Heart left ventricle (tissue), 16 donors: ENCODE data around the gene BTRC. TPM values are rescaled to one million over a fixed set of nuclear protein-coding genes. Genes with fewer than 3 reads are reported as not detected.
"Not testable (repeated sequence)": the region's sequence is repeated elsewhere in the genome, so short reads cannot be mapped to it uniquely, and the experiment has no call there.

Experiments
- ATAC-seq, 4 donors: fragments of 200-7000 bp; cut with Tn5 transposase; one replicate each; pipeline ENCODE4 v1.9.1; 2020 to 2022; ENCODE audit warnings: moderate library complexity in 4 of 4, mild to moderate bottlenecking in 3 of 4, moderate number of reproducible peaks in 1 of 4
- DNase-seq, 5 donors: peaks; one replicate each; pipeline ENCODE4 v3.0.0-alpha.2; 2020
- H3K27ac ChIP-seq, 12 donors: fragments of 200-600 bp; sonication (generic) in 4 of 12; one replicate each; pipeline versions ENCODE4 v1.5.0 to v1.8.0; 2016 to 2022; ENCODE audit warnings: mild to moderate bottlenecking in 2 of 12
- H3K27me3 ChIP-seq, 9 donors: fragments of 200-600 bp; sonication (generic) in 2 of 9; one replicate each; pipeline versions ENCODE4 v1.5.1 to v1.8.0; 2016 to 2022; ENCODE audit warnings: mild to moderate bottlenecking in 3 of 9
- H3K36me3 ChIP-seq, 9 donors: fragments of 200-600 bp; sonication (generic) in 2 of 9; one replicate each; pipeline versions ENCODE4 v1.5.0 to v1.8.0; 2018 to 2022; ENCODE audit warnings: mild to moderate bottlenecking in 2 of 9
- H3K4me1 ChIP-seq, 12 donors: fragments of 200-600 bp; sonication (generic) in 4 of 12; one replicate each; pipeline versions ENCODE4 v1.5.0 to v1.8.0; 2016 to 2022; ENCODE audit warnings: mild to moderate bottlenecking in 3 of 12
- H3K4me3 ChIP-seq, 12 donors: fragments of 200-600 bp; sonication (generic) in 4 of 12; one replicate each; pipeline versions ENCODE4 v1.5.0 to v1.8.0; 2017 to 2022; ENCODE audit warnings: mild to moderate bottlenecking in 9 of 12, moderate library complexity in 4 of 12
- H3K9me3 ChIP-seq, 12 donors: fragments of 200-600 bp; sonication (generic) in 4 of 12; one replicate each; pipeline versions ENCODE4 v1.5.0 to v1.8.0; 2016 to 2022; ENCODE audit warnings: mild to moderate bottlenecking in 1 of 12
- CTCF ChIP-seq, 12 donors: fragments of 200-600 bp; sonication (generic) in 4 of 12; IDR thresholded peaks; one replicate each; pipeline versions ENCODE4 v1.5.0 to v1.8.0; 2018 to 2022; ENCODE audit warnings: antibody characterized with exemption in 12 of 12, mild to moderate bottlenecking in 5 of 12
- POLR2A ChIP-seq, 2 donors: fragments of 450-650 bp; IDR thresholded peaks; one replicate each; pipeline ENCODE4 v1.6.1; 2017; ENCODE audit warnings: antibody characterized with exemption in 2 of 2, mild to moderate bottlenecking in 2 of 2, moderate library complexity in 2 of 2
- WGBS, 4 donors: extraction: QIAGEN DNeasy Blood & Tissue Kit in 2 of 4; methylation state at CpG; one replicate each; pipeline versions ENCODE4 v1.1.5 to v1.1.7; 2013 to 2018; 5-methylcytosine and 5-hydroxymethylcytosine counted together
- intact Hi-C, 10 donors: fragments of 100-400 bp; cut with DNase I; formaldehyde crosslinking; loops; one replicate each; pipeline versions ENCODE4 v1.11.1 to v1.14.2; 2022
- polyA plus RNA-seq, 2 donors: library from polyadenylated mRNA; stranded (reverse); fragments of 200-250 nt; gene quantifications; one replicate each; pipeline ENCODE4 v1.2.3, GENCODE V29; 2013
- total RNA-seq, 9 donors: library from RNA; depleted of rRNA in 2 of 9; stranded (reverse); fragments of >200 nt in 2 of 9; fragmentation: NEBNext Ultra II Directional in 3 of 9; extraction: Animal tissue kit (Norgen Biotek cat#: 25700) in 3 of 9; gene quantifications; one replicate each; pipeline versions ENCODE4 v1.1.0 to v1.2.4, GENCODE V29; 2016 to 2023
- donor health status: ischemic (EF 13 %, LVEDD 7.1; RV severe dilation, severe dysfunction).
- donor health status: healthy with polysubstance abuse.
- donor health status: DM: no; HTN: yes; CAD: no.
- donor health status: DM: no; HTN: no; CAD: no.
- donor health status: ischemic (EF 25% LVEDD 6.9; RV normal size, moderate dysfunction).
- donor health status: ischemic (EF 25% LVEDD 5.7; RV mildly dilated, moderate dysfunction).
- donor health status: healthy.
- donor health status: DM: yes; HTN: yes; CAD: no.
- donor health status: ischemic (EF 35%, LVEDD 5.7; RV mildly dilated, moderate dysfunction).
- donor health status: nonischemic (EF 11% LVEDD 7.7; RV severe dilation, severe dysfunction).
- donor health status: DM: yes; HTN: yes; CAD: no.
- donor health status: PGD.
- donor health status: ischemic (EF 29% LVEDD 5.4; RV normal size, mild dysfunction).
- donor health status: nonischemic (EF 23%, LVEDD 6.1; RV moderate dilation, normal function).

BTRC gene
- total and polyA plus RNA-seq, 11 donors, result 10.7 to 53.5 (median 32.1) TPM

- TF ChIP-seq CTCF (IDR thresholded peaks at IDR 0.05), result no peak
- no peak for TF ChIP-seq POLR2A (IDR thresholded peaks at IDR 0.05)
- intact Hi-C loops, result no loop called here
- no peak for ATAC-seq
Measured at GRCh38 chr10:101319241-101319915, 34.6 kb upstream of the BTRC start.

GRCh38 chr10:101321073-101321472, 32.9 kb upstream of the BTRC start:
- intact Hi-C loops, result no loop called here
- H3K27me3 ChIP-seq, result peaks cover 0 to 3% (median 0%) of the 10 kb centered on the region in 9 donors

More at GRCh38 chr10:101319241-101319915, 34.6 kb upstream of the BTRC start:
- Histone ChIP-seq H3K4me3 (no peak overlapping the region), H3K4me1 (no peaks in the 10 kb centered on the region), H3K9me3 (no peaks in the 10 kb centered on the region), H3K27ac (no peak overlapping the region), H3K36me3 (no peaks in the 10 kb centered on the region), H3K27me3 (peaks cover 0 to 6% (median 0%) of the 10 kb centered on the region in 9 donors)
- 77 to 89% (median 81%) methylated on average over 3 of the region's 3 CpGs for WGBS, 4 donors
- DNase-seq, result no peak

GRCh38 chr10:101322266-101323108, 31.5 kb upstream of the BTRC start:
- intact Hi-C loops, result no loop called here
- H3K4me3 ChIP-seq, result no peak overlapping the region
- ATAC-seq (no peak), DNase-seq (no peak)
- 74 to 77% (median 74%) methylated on average over 21 of the region's 21 CpGs for WGBS, 4 donors
- no peaks in the 10 kb centered on the region for H3K4me1 ChIP-seq
- TF ChIP-seq POLR2A (IDR thresholded peaks at IDR 0.05), result no peak
- no peak for TF ChIP-seq CTCF (IDR thresholded peaks at IDR 0.05)
- no peak overlapping the region for H3K27ac ChIP-seq
- H3K9me3 ChIP-seq, result no peaks in the 10 kb centered on the region
- peaks cover 0 to 6% (median 0%) of the 10 kb centered on the region in 9 donors for H3K27me3 ChIP-seq
- H3K36me3 ChIP-seq, result no peaks in the 10 kb centered on the region

More at GRCh38 chr10:101321073-101321472, 32.9 kb upstream of the BTRC start:
- H3K27ac ChIP-seq, result no peak overlapping the region
- no peak for TF ChIP-seq POLR2A (IDR thresholded peaks at IDR 0.05)
- no peak for TF ChIP-seq CTCF (IDR thresholded peaks at IDR 0.05)
- ATAC-seq, result no peak
- no peaks in the 10 kb centered on the region for H3K36me3 ChIP-seq
- DNase-seq, result no peak
- no peaks in the 10 kb centered on the region for H3K4me1 ChIP-seq
- WGBS, 4 donors, result 74 to 94% (median 87%) methylated on average over 4 of the region's 4 CpGs
- no peak overlapping the region for H3K4me3 ChIP-seq
- no peaks in the 10 kb centered on the region for H3K9me3 ChIP-seq

- no peak overlapping the region for H3K27ac ChIP-seq
- H3K36me3 ChIP-seq, result no peaks in the 10 kb centered on the region
- no peak for TF ChIP-seq POLR2A (IDR thresholded peaks at IDR 0.05)
- TF ChIP-seq CTCF (IDR thresholded peaks at IDR 0.05), result no peak
- no peaks in the 10 kb centered on the region for H3K9me3 ChIP-seq
- intact Hi-C loops, result no loop called here
- no peak for DNase-seq
- no peak for ATAC-seq
- H3K4me3 ChIP-seq, result no peak overlapping the region
- 65 to 86% (median 76%) methylated on average over 2 of the region's 2 CpGs for WGBS, 4 donors
- H3K4me1 ChIP-seq, result no peaks in the 10 kb centered on the region
- H3K27me3 ChIP-seq, result peaks cover 0 to 9% (median 0%) of the 10 kb centered on the region in 9 donors
Measured at GRCh38 chr10:101323495-101323894, 30.5 kb upstream of the BTRC start.

GRCh38 chr10:101327454-101327853, 26.5 kb upstream of the BTRC start:
- H3K4me1 ChIP-seq, intact Hi-C loops, DNase-seq, H3K4me3 ChIP-seq, H3K27me3 ChIP-seq, H3K36me3 ChIP-seq, H3K9me3 ChIP-seq, H3K27ac ChIP-seq, ATAC-seq: not testable (repeated sequence)
- WGBS, 4 donors, result 50 to 92% (median 88%) methylated on average over 1 of the region's 1 CpG
